Inferior parietal cortex (tissue), 1 donor: Measurements from ENCODE around the gene BMP15.
A peak's percentile ranks its signal among the peaks of the same experiment; 100 is the strongest.

Experiments
- DNase-seq: peaks from one replicate; pipeline ENCODE4 v3.0.0-alpha.2; 2016; ENCODE audit errors: extremely low spot score

BMP15 gene

GRCh38 chrX:50910685-50911176 lies at the start of gene BMP15:
BMP15 (plus strand) TSS chrX:50910735; CDS start chrX:50910784, 49 bp downstream.
- no peak for DNase-seq

DNA sequence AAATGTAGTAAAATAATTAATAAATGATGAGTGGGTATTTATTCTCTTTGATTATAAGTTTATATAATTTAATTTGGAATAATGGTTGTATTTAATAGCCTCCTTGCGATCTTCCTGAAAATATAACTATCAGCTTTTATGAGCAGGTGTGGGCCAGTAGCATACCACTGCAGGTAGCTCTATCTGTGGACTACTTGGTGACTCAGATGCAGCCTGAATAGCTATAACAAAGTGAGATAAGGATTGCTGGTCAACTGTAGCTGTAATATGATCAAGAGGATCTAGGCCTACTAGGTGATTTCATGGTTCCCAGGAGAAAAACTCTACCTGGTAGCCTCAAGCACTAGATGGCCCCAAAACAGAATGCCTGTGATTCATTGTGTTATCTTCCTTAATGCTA lies 47.1 kb upstream of the BMP15 start:
- no peak for DNase-seq

DNA sequence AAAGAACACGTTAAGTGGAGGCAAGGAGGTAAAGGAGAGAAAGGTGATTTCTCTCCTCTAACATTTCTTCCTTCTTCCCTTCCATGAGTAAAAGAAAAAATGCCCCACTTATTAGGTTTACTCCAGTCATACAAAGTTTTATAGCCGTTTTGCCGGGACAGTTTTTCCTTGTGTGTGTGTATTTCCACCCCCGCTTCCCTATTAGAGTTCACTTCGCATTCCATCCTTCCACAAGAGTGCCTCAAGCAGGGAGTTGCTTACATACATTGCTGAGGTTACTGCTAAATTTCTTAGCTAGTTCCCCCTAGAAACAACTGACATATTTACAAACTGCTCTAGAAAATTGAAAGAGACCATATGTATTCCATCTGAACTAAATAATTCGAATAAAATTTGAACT lies 45.2 kb upstream of the BMP15 start:
- DNase-seq = no peak

GRCh38 chrX:50871922-50872453 lies 38.5 kb upstream of the BMP15 start:
- DNase-seq = no peak

- no peak for DNase-seq
Observed at GRCh38 chrX:50874876-50875275, 35.7 kb upstream of the BMP15 start.

DNA sequence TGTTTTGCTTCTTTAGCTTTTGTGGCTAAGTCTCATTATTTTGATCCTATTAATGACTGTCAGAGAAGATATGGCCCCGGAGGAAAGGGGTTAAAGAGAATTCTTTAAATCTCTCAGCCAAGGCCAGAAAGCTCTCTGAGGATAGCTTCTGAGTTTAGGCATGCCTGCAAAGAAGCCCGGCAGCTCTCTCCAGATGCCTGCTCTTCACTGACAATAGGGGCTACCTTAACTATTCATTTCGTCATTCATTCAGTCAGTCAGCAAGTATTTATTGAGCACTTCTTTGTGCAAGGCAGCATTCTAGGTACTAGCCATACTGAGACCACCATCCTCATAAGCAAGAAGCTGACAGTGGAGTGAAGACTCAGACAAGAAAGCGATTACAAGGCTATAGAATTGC lies 34.0 kb upstream of the BMP15 start:
- DNase-seq = no peak

- no peak for DNase-seq
Observed at GRCh38 chrX:50877310-50877709, 33.2 kb upstream of the BMP15 start.

- no peak for DNase-seq
Observed at GRCh38 chrX:50881028-50881427, 29.5 kb upstream of the BMP15 start.

DNA sequence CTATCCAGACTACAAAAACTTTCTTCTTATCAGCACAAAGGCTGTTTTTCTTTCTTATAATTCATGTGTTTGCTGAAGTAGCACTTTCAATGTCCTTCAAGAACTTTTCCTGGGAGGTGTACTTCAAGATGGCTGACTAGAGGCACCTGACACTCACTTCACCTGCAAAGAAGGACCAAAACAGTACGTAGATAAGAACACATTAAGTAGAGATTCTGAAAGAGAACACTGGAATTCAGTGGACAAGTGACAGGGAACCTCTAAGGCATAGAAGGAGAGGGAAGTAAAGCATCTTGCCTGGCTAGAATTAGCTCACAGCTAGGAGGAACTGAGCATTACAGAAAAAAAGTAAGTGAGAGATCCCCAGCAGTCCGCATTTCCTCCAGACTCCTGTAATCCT lies 21.7 kb upstream of the BMP15 start:
- DNase-seq = no peak

GRCh38 chrX:50889582-50889981 lies 21.0 kb upstream of the BMP15 start:
- no peak for DNase-seq

GRCh38 chrX:50893047-50893446 lies 17.5 kb upstream of the BMP15 start:
- DNase-seq = no peak

DNA sequence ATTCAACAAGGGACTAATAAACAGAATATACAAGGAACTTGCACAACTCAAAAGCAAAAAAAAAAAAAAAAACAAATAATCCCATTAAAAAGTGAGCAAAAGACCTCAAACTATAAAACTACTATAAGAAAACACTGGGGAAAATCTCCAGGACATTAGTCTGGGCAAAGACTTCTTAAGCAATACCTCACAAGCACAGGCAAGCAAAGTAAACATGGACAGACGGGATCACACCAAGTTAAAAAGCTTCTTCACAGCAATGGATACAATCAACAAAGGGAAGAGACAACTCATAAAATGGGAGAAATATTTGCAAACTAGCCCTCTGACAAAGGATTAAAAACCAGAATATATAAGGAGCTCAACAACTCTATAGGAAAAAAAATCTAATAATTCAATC lies 17.1 kb upstream of the BMP15 start:
- no peak for DNase-seq

- no peak for DNase-seq
Observed at GRCh38 chrX:50905334-50905733, 5.2 kb upstream of the BMP15 start.

- DNase-seq = no peak
Observed at GRCh38 chrX:50913520-50913919, 3.0 kb downstream of the BMP15 start.

DNA sequence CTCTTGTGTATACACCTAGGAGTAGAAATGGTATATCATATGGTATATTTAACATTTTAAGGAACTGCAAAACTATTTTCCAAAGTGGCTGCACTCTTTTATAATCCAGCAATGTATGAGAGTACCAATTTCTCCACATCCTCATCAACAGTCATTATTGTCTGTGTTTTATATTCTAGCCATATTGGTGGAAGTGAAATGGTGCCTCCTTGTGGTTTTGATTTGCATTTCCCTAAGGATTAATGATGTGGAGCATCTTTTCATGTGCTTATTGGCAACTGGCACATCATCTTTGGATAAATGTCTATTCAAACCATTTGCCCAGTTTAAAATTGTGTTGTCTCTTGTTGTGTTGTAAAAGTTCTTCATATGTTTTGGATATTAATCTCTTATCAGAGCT lies 9.6 kb downstream of the BMP15 start:
- DNase-seq = peak; percentile 17

GRCh38 chrX:50927127-50927526 lies 16.6 kb downstream of the BMP15 start:
- no peak for DNase-seq

DNA sequence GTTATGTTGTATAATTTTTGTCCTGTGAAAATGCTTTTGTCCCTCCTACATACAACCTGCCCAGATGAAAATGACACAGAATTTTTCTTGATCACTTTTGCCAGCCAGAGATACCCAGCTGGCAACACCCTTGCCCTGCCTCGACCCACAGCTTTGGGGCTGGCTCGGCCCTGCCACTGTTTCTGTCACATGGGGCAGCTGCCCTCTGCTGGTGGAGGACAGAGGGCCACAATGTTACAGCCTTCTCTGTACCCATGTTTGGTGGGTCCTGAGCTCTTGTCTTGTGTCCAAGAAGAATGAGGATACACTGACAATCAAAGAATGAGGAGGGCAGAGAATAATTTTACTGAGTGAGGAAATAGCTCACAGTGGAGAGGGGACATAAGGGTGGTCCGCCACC lies 31.1 kb downstream of the BMP15 start:
- DNase-seq = no peak

DNA sequence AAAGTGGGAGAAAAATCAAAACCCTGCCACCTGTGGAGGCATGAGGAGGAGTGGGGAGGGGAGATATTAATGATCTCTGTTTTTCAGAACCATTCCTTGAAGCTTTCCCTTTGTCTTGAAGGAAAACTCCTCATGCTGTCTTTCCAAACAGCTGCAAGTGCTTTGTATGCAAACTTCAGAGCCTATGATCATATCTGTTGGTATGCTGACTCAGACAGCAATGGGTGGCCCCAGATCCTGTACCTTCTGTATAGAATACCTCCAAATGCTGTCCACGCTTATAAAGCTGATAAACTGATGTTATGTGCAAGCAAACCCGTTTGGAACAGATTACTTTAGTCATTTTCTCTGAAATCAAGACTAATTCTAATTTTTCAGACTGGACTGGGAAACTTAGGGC lies 31.9 kb downstream of the BMP15 start:
- no peak for DNase-seq

- no peak for DNase-seq
Observed at GRCh38 chrX:50952406-50952805, 41.9 kb downstream of the BMP15 start.

GRCh38 chrX:50953832-50954231 lies 43.3 kb downstream of the BMP15 start:
- DNase-seq = no peak

- DNase-seq = no peak
Observed at GRCh38 chrX:50962156-50962555, 51.6 kb downstream of the BMP15 start.

DNA sequence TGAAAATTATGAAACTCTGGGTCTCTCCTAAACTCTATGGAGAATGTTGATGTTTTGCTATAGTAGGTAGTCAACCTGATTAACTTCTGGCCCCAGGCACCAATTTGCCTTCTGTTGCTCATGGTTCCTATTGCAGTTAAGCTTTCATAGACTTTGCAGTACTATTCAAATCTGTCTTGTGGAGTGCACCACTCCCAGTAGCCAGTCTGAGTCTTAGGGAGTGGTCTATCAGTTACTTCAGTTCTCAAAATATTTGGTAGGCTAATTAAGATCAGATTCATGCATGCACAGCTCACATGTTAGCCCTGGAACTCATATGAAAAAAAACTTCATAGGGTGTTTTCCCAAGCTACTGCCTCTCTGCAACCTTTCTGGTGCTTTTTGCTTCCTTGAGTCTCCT lies 53.3 kb downstream of the BMP15 start:
- no peak for DNase-seq
